Measurements from ENCODE around the gene ATP10B.
"Not testable (repeated sequence)": the region's sequence is repeated elsewhere in the genome, so short reads cannot be mapped to it uniquely, and the experiment has no call there.

DNA sequence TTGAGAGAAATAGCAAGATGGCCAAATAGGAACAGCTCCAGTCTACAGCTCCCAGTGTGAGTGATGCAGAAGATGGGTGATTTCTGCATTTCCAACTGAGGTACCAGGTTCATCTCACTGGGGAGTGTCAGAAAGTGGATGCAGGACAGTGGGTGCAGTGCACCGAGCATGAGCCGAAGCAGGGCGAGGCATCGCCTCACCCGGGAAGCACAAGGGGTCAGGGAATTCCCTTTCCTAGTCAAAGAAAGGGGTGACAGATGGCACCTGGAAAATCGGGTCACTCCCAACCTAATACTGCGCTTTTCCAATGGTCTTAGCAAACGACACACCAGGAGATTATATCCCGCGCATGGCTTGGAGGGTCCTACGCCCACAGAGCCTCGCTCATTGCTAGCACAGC is 39.0 kb downstream of the ATP10B start:
- TF ChIP-seq RFX5 (IDR thresholded peaks at IDR 0.05; ENCODE audit: low read length); SIN3A (IDR thresholded peaks at IDR 0.05; ENCODE audit: borderline replicate concordance, low read depth, low read length); ZBTB33 (IDR thresholded peaks at IDR 0.05; ENCODE audit: borderline replicate concordance, low read depth); ELF1 (IDR thresholded peaks at IDR 0.05): not testable (repeated sequence)
- TF ChIP-seq, protein P1, sequence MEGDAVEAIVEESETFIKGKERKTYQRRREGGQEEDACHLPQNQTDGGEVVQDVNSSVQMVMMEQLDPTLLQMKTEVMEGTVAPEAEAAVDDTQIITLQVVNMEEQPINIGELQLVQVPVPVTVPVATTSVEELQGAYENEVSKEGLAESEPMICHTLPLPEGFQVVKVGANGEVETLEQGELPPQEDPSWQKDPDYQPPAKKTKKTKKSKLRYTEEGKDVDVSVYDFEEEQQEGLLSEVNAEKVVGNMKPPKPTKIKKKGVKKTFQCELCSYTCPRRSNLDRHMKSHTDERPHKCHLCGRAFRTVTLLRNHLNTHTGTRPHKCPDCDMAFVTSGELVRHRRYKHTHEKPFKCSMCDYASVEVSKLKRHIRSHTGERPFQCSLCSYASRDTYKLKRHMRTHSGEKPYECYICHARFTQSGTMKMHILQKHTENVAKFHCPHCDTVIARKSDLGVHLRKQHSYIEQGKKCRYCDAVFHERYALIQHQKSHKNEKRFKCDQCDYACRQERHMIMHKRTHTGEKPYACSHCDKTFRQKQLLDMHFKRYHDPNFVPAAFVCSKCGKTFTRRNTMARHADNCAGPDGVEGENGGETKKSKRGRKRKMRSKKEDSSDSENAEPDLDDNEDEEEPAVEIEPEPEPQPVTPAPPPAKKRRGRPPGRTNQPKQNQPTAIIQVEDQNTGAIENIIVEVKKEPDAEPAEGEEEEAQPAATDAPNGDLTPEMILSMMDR (IDR thresholded peaks at IDR 0.05): not testable (repeated sequence)

All from SK-N-SH (cell line).